Breast epithelium (tissue), 3 donors: ENCODE results near the gene KCNK5.

Experiments used
- POLR2A ChIP-seq: fragments of 450-650 bp; IDR thresholded peaks from one replicate; pipeline ENCODE4 v1.6.1; 2016; ENCODE audit warnings: antibody characterized with exemption, mild to moderate bottlenecking, moderate library complexity
- POLR2AphosphoS5 ChIP-seq, 3 donors: sonication (generic); formaldehyde crosslinking; IDR thresholded peaks; one replicate each; pipeline ENCODE4 v1.6.1; 2017; ENCODE audit warnings: antibody characterized with exemption in 3 of 3

- TF ChIP-seq POLR2A, result no peak
- TF ChIP-seq POLR2AphosphoS5 (IDR thresholded peaks at IDR 0.05), result no peak
Measured at GRCh38 chr6:39156801-39157200, 72.5 kb downstream of the KCNK5 start.
